GM13976 (cell line): ENCODE results near the gene IQGAP2.

Experiments
- DNase-seq: peaks from one replicate; pipeline ENCODE4 v3.0.0; 2012; ENCODE audit warnings: low spot score
- CTCF ChIP-seq: IDR thresholded peaks from 2 replicates; pipeline ENCODE4 v1.5.1; 2012; ENCODE audit warnings: borderline replicate concordance, mild to moderate bottlenecking; ENCODE audit not compliant: insufficient read depth; ENCODE audit errors: extremely low read depth, missing control alignments, control extremely low read depth
- in situ Hi-C: fragments of 300-500 bp; cut with MboI; formaldehyde crosslinking; loops from one replicate; pipeline ENCODE4 v1.12.0; 2022; ENCODE audit warnings: low sequenced_read_pairs, mixed read lengths, inconsistent platforms; ENCODE audit not compliant: unreplicated experiment

The IQGAP2 gene

GRCh38 chr5:76525956-76526355 lies 122.9 kb downstream of the IQGAP2 start:
- TF ChIP-seq CTCF = no peak
- in situ Hi-C loops = no loop called here
- no peak for DNase-seq

GRCh38 chr5:76526950-76527583 lies 124.0 kb downstream of the IQGAP2 start:
- no peak for TF ChIP-seq CTCF
- in situ Hi-C loops = no loop called here
- no peak for DNase-seq

- no peak for DNase-seq
- in situ Hi-C loops = no loop called here
- TF ChIP-seq CTCF = no peak
Observed at GRCh38 chr5:76527685-76528161, 124.6 kb downstream of the IQGAP2 start.

- no peak for DNase-seq
- in situ Hi-C loops = no loop called here
Observed at GRCh38 chr5:76528547-76529331, 125.7 kb downstream of the IQGAP2 start.

GRCh38 chr5:76529464-76530344 lies 126.6 kb downstream of the IQGAP2 start:
- no peak for DNase-seq
- no peak for TF ChIP-seq CTCF
- in situ Hi-C loops = no loop called here

More at GRCh38 chr5:76528547-76529331, 125.7 kb downstream of the IQGAP2 start:
- TF ChIP-seq CTCF = no peak

- no peak for DNase-seq
- no peak for TF ChIP-seq CTCF
- in situ Hi-C loops = no loop called here
Observed at GRCh38 chr5:76532052-76532451, 129.0 kb downstream of the IQGAP2 start.
